Stimulated activated naive CD4-positive, alpha-beta T cell (primary cell): Measurements from ENCODE around the gene APBA1.
"Not testable (repeated sequence)": the region's sequence is repeated elsewhere in the genome, so short reads cannot be mapped to it uniquely, and the experiment has no call there.

Experiments used
- DNase-seq, 6 experiments: peaks; one replicate each; lab custom pipeline; 2025; lab: John Stamatoyannopoulos, UW

The APBA1 gene

GRCh38 chr9:69442486-69442885, 229.7 kb downstream of the APBA1 start:
- no peak for DNase-seq

DNA sequence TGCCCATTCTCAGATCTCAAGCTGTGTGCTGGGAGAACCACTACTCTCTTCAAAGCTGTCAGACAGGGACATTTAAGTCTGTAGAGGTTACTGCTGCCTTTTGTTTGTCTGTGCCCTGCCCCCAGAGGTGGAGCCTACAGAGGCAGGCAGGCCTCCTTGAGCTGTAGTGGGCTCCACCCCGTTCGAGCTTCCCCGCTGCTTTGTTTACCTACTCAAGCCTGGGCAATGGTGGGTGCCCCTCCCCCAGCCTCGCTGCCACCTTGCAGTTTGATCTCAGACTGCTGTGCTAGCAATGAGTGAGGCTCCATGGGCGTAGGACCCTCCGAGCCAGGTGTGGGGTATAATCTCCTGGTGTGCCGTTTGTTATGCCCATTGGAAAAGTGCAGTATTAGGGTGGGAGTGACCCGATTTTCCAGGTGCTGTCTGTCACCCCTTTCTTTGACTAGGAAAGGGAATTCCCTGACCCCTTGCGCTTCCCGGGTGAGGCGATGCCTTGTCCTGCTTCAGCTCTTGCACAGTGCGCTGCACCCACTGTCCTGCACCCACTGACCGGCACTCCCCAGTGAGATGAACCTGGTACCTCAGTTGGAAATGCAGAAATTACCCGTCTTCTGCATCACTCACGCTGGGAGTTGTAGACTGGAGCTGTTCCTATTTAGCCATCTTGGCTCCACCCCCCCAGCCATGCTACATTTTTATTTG, 231.8 kb downstream of the APBA1 start:
- peak in 2 of 6 experiments; percentile 23 to 34 for DNase-seq

- DNase-seq, result peak in 3 of 6 experiments; percentile 19 to 63 (median 38)
Measured at GRCh38 chr9:69439654-69440053, 232.5 kb downstream of the APBA1 start.

- no peak for DNase-seq
Measured at GRCh38 chr9:69433968-69434367, 238.2 kb downstream of the APBA1 start.

- no peak for DNase-seq
Measured at GRCh38 chr9:69433392-69433791, 238.8 kb downstream of the APBA1 start.

DNA sequence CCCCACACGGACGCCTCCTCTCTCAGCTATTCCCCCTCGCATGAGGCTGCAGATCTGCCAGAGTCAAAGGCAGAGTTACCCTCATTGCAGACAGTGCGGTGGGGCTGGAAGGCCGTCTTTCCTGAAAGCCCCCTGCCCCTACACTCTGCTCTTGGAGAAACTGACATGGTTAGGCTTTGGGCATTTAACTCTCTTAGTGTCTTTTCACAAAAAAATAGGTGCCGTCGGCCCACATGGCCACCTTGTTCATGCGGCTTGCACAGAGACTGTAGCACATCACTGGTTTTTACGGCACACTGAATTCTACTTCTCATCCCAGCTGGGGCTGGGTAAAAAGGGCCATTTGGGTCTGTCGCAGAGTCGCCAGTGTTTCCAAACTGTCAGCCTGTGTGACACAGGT, 239.5 kb downstream of the APBA1 start:
- DNase-seq, result no peak

GRCh38 chr9:69431777-69432176, 240.4 kb downstream of the APBA1 start:
- no peak for DNase-seq

DNA sequence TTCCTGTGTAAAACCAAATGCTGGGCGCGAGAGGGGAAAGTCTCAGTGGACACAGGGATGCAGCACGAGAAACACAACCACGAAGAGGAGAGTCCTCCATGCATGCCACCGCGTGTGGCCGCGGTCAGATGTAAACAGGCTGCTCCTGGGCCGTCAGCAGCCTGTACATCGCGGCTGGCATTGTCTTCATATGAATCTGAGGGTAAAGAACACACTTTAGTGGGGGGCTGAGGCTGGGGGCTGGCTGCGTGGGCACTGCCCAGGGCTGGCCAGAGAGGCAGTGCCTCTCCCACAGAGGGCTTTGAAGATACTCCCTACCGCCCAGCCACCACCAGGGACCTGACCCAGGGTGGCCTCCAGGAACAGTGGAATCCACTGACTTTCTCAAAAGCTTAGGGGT, 241.0 kb downstream of the APBA1 start:
- DNase-seq, result no peak

GRCh38 chr9:69430206-69430605, 242.0 kb downstream of the APBA1 start:
- DNase-seq, result no peak

DNA sequence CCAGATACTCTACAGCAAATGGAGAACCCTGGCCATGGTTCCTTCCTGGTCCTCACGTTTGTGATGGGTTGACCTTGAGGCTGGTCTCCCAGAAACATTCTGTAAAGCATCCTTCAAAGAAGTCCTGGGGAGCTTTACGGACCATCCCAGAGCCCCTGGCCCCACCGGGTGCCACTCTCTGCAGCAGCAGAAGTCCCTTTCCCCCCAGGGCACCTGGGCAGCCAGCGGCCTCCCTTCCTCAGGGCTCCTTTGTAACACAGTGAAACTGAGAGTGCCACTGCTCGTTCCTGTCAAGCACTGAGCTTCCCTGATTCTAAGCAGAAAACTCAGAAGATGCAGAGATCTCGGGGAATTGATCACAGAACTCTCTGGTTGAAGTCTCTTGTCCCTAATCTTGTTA, 242.9 kb downstream of the APBA1 start:
- no peak for DNase-seq

DNA sequence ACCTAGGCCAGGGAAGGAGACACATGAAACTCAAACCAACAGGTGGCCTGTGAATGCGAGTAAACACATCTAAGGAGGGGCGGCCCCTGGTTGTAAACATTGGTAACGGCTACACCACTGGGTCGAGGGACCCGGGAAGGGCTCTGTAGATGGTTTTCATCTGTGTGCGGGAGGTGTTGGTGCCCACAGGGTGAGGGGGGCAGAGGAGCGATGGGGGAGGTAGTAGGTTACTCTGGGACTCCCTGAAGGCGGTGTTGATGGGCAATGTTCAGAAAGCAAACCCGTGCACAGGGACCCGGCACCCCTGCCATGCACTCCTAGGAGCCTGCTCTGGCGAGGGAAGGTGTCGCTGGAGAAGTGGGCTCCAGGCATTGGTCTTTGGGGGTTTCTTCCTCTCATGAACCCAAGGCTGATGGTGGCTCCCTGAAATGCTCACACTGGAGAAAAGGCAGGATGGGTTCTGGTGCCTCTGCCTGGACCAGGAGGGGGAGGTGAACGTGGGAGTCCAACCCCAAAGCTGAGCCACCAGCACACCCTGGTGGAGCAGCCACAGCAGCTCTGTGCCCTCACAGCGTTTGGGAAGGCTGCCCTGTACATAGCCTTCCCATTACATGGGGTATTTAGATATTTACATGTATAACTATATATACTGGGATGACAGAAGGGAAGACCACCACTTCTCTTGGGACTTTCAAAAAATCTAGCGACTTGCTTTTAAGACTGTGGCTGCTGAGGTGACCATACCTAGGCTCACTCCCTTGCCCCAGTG, 244.0 kb downstream of the APBA1 start:
- no peak for DNase-seq

DNA sequence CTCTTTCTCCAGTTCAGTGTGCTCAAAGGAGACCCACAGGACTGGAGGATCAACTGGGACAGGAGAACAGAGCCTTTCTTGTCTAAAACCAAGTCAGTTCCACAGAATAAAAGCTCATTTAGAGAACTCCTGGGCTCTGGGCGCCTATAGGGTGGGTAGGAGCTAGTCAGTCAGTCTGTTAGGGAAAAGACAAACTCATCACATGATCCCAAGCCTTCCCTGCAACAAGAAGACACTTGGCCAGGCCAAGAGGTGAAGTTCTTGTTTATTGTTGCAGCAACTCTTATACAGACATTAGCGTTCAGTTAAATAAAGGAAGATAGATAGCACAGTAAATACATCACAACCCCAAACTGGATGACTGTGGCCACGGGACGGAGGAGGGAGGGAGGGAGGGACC, 244.9 kb downstream of the APBA1 start:
- DNase-seq, result no peak

DNA sequence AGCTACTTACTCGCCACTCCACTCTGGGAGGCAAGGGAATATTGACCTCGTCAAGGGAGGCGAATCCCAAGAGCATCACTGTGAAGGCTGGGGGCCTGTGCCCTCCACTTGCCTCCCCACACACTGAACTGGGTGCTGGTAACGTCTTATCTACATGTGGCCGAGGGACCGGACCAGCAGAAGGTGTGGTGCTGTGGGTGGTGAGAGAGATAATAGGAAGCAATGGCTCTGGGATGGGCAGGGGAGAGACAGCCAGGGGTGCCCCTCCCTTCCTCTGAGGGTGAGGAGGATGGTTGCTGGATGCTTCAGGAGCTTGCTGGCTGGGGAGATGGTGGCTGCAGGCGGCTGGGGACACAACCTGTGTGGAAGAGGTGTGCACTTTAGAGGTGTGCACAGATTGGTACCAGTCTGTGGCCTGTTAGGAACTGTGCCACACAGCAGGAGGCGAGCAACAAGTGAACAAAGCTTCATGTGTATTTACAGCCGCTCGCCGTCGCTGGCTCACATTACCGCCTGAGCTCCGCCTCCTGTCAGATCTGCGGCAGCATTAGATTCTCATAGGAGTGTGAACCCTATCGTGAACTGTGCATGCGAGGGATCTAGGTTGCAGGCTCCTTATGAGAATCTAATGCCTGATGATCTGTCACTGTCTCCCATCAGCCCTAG, 246.9 kb downstream of the APBA1 start:
- DNase-seq, result no peak

- DNase-seq, result peak in 5 of 6 experiments; percentile 9 to 63 (median 40)
Measured at GRCh38 chr9:69421908-69422801, 250.0 kb downstream of the APBA1 start.

DNA sequence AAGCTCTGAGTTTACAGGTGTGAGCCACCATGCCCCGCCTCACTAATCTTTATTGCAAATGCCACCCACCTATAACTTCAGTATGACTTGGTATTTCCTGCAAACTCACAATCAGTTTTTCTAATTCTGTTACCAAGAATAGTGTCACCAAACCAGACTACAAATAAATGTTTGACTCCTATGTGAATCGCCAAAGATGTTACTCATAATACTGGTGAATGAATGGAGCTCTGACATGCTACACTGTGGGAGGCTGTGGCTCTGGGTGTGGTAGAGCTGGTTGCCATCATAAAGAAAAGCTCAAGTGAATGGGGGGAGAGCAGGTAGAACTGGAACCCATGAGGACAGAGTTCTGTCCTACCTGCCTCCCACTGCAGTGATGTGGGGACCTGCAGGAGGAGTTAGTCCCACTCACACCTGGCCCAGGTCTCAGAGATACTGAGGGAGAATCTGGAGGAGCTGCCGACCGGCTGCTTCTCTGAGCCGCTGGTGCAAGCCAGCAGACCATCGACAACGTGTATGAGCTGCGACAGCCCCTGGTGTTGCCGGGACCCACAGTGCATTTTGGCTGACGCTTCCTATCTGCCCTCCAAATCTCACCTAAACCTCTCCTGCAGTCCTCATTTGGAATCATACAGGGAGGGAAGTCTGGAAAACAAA, 251.4 kb downstream of the APBA1 start:
- DNase-seq, result no peak

- DNase-seq, result no peak
Measured at GRCh38 chr9:69412741-69413150, 259.4 kb downstream of the APBA1 start.

- no peak for DNase-seq
Measured at GRCh38 chr9:69411931-69412740, 260.0 kb downstream of the APBA1 start.

GRCh38 chr9:69411246-69411645, 260.9 kb downstream of the APBA1 start:
- no peak for DNase-seq

GRCh38 chr9:69409936-69410335, 262.2 kb downstream of the APBA1 start:
- DNase-seq, result not testable (repeated sequence)

DNA sequence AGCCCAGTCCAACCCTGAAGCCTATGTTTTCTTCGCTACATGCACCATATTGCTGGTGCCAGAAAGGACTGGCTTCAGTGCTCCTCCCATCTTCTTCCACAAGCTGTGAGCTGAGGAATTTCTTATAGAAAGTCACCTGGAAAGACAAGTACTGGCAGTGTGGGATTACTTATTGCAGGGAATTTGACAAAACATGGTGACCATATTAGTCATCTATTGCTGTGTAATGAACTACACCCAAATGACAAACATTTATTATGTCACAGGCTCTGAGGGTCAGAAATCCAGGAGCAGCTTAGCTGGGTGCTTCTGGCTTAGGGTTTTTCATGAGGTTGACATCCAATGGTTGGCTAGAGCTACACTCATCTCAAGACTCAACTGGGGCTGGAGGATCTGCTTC, 271.7 kb downstream of the APBA1 start:
- DNase-seq, result no peak
